HEK293T (cell line): Measurements from ENCODE around the gene TMTC2.

Experiments used
- BHLHE40 ChIP-seq: fragments of 450-650 bp; IDR thresholded peaks from 2 replicates; pipeline ENCODE4 v1.6.1; 2016; ENCODE audit warnings: mild to moderate bottlenecking, moderate library complexity, borderline replicate concordance
- ELF4 ChIP-seq: fragments of 450-650 bp; IDR thresholded peaks from 2 replicates; pipeline ENCODE4 v1.6.1; 2017; ENCODE audit warnings: antibody characterized with exemption
- FOXA1 ChIP-seq: fragments of 450-650 bp; IDR thresholded peaks from 2 replicates; pipeline ENCODE4 v1.6.1; 2016; ENCODE audit warnings: mild to moderate bottlenecking
- FOXK2 ChIP-seq: fragments of 450-650 bp; IDR thresholded peaks from 2 replicates; pipeline ENCODE4 v1.6.1; 2016; ENCODE audit warnings: mild to moderate bottlenecking
- FOXM1 ChIP-seq: fragments of 450-650 bp; IDR thresholded peaks from 2 replicates; pipeline ENCODE4 v1.6.1; 2017; ENCODE audit warnings: mild to moderate bottlenecking, borderline replicate concordance
- SUZ12 ChIP-seq: fragments of 450-650 bp; IDR thresholded peaks from 2 replicates; pipeline ENCODE4 v1.6.1; 2016; ENCODE audit warnings: mild to moderate bottlenecking
- TF ChIP-seq, protein P1 (sequence below): fragments of 450-650 bp; IDR thresholded peaks from 2 replicates; pipeline ENCODE4 v1.6.1; 2016

DNA sequence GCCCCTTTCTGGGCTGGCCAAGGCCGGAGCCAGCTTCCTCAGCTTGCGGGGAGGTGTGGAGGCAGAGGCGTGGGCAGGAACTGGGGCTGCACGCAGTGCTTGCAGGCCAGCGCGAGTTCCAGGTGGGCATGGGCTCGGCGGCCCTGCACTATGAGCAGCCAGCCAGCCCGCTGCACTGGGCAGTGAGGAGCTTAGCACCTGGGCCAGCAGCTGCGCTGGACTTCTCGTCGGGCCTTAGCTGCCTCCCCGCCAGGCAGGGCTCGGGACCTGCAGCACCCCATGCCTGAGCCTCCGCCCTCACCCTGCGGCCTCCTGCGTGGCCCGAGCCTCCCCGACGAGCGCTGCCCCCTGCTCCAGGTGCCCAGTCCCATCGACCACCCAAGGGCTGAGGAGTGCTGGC is 42.0 kb downstream of the TMTC2 start:
- TF ChIP-seq FOXM1 (no peak), FOXA1 (no peak), ELF4 (no peak), FOXK2 (no peak), SUZ12 (no peak), BHLHE40 (no peak)
- TF ChIP-seq, protein P1, sequence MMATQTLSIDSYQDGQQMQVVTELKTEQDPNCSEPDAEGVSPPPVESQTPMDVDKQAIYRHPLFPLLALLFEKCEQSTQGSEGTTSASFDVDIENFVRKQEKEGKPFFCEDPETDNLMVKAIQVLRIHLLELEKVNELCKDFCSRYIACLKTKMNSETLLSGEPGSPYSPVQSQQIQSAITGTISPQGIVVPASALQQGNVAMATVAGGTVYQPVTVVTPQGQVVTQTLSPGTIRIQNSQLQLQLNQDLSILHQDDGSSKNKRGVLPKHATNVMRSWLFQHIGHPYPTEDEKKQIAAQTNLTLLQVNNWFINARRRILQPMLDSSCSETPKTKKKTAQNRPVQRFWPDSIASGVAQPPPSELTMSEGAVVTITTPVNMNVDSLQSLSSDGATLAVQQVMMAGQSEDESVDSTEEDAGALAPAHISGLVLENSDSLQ = no peak
